GM12878 (cell line): Measurements from ENCODE around the gene SLC1A7. TPM values are rescaled to one million over a fixed set of nuclear protein-coding genes. Genes with fewer than 3 reads are reported as not detected.

Source experiments
- ATAC-seq: fragments of 200-7000 bp; cut with Tn5 transposase; 3 replicates; pipeline ENCODE4 v1.9.1; 2020; ENCODE audit warnings: mild to moderate bottlenecking, moderate library complexity
- BruUV-seq: library from RNA; stranded (reverse); fragments of 400-500 nt; replicated peaks from 2 replicates; lab custom pipeline; 2021; lab: Mats Ljungman, UMichigan
- CTCF ChIA-PET: fragments of 300-600 bp; sonication (Branson Sonifier 250); formaldehyde crosslinking; extraction: SDS; loops from one replicate; lab custom pipeline; 2021; ENCODE audit warnings: inconsistent platforms; lab: Yijun Ruan, JAX
- POLR2A ChIA-PET: fragments of 350-600 bp; formaldehyde crosslinking; extraction: SDS; loops from one replicate; lab custom pipeline; 2021; ENCODE audit warnings: inconsistent platforms; lab: Charles Lee
- RAD21 ChIA-PET: fragments of 300-600 bp; sonication (Branson Sonifier 250); formaldehyde crosslinking; loops from one replicate; lab custom pipeline; 2023; ENCODE audit warnings: antibody characterized with exemption; ENCODE audit not compliant: unreplicated experiment; lab: Charles Lee
- SMC1A ChIA-PET: fragments of 300-600 bp; sonication (Branson Sonifier 250); formaldehyde crosslinking; loops from one replicate; lab custom pipeline; 2023; ENCODE audit not compliant: unreplicated experiment, uncharacterized antibody; lab: Charles Lee
- DNase-seq: peaks from one replicate; pipeline ENCODE4 v3.0.0-alpha.2; 2011; ENCODE audit warnings: low read depth, low spot score
- FAIRE-seq: peaks from 3 replicates; lab custom pipeline; 2011; peaks lifted over from hg19 to GRCh38; lab: Jason Lieb, UNC
- H2AFZ ChIP-seq: 2 replicates; pipeline ENCODE4 v1.6.0; 2011; ENCODE audit warnings: low read depth, low read length, control low read depth; ENCODE audit not compliant: control insufficient read depth
- H3K27ac ChIP-seq: 2 replicates; pipeline ENCODE4 v1.5.1; 2011; ENCODE audit warnings: control low read depth; ENCODE audit not compliant: control insufficient read depth, insufficient read depth
- H3K27me3 ChIP-seq, 2 experiments: replicated peaks in 1 of 2; 2 replicates each; pipeline versions ENCODE4 v1.6.0 to v1.6.1; 2011; ENCODE audit warnings: low read length in 1 of 2; ENCODE audit not compliant: control insufficient read depth in 2 of 2, insufficient read depth in 2 of 2
- H3K36me3 ChIP-seq, 2 experiments: 2 replicates each; pipeline ENCODE4 v1.5.1; 2011; ENCODE audit warnings: low read length in 1 of 2; ENCODE audit not compliant: control insufficient read depth in 2 of 2, insufficient read depth in 2 of 2
- H3K4me1 ChIP-seq: 2 replicates; pipeline ENCODE4 v1.6.1; 2011; ENCODE audit warnings: mild to moderate bottlenecking, low read length, moderate library complexity, mixed read lengths; ENCODE audit not compliant: control insufficient read depth, insufficient read depth
- H3K4me2 ChIP-seq: 2 replicates; pipeline ENCODE4 v1.6.0; 2011; ENCODE audit warnings: control low read depth; ENCODE audit not compliant: control insufficient read depth, insufficient read depth
- H3K4me3 ChIP-seq: fragments of 200-600 bp; sonication (generic); 2 replicates; pipeline ENCODE4 v1.5.1; 2016
- H3K79me2 ChIP-seq: 2 replicates; pipeline ENCODE4 v1.6.0; 2011; ENCODE audit warnings: low read length; ENCODE audit not compliant: control insufficient read depth, insufficient read depth
- H3K9ac ChIP-seq: 2 replicates; pipeline ENCODE4 v1.8.0; 2011; ENCODE audit warnings: low read length, control low read depth, mixed read lengths; ENCODE audit not compliant: control insufficient read depth, insufficient read depth
- H3K9me3 ChIP-seq: replicated peaks from 3 replicates; pipeline ENCODE4 v1.5.1; 2011; ENCODE audit warnings: mild to moderate bottlenecking, low read length; ENCODE audit not compliant: control insufficient read depth, insufficient read depth
- H4K20me1 ChIP-seq: 2 replicates; pipeline ENCODE4 v1.6.0; 2011; ENCODE audit not compliant: control insufficient read depth, insufficient read depth
- EZH2 ChIP-seq: IDR thresholded peaks from 2 replicates; pipeline ENCODE4 v1.6.1; 2012; ENCODE audit warnings: low read depth, mild to moderate bottlenecking, control low read depth, inconsistent platforms, low read length, borderline replicate concordance; ENCODE audit not compliant: control insufficient read depth
- GABPA ChIP-seq: IDR thresholded peaks from 2 replicates; pipeline ENCODE4 v1.6.1; 2014; ENCODE audit warnings: antibody characterized with exemption, low read depth, mild to moderate bottlenecking, inconsistent platforms
- MXI1 ChIP-seq: fragments of 150-350 bp; IDR thresholded peaks from 2 replicates; pipeline ENCODE4 v1.6.1; 2011; ENCODE audit warnings: low read depth, mild to moderate bottlenecking, inconsistent platforms, low read length, improper control_type of control experiment
- RAD21 ChIP-seq: IDR thresholded peaks from 2 replicates; pipeline ENCODE4 v1.6.1; 2011; ENCODE audit warnings: mild to moderate bottlenecking, low read depth, low read length, moderate library complexity; ENCODE audit not compliant: insufficient read depth
- WGBS: methylation state at CpG from one replicate; pipeline ENCODE4 v1.1.6; 2016; ENCODE audit warnings: low lambda C conversion rate; ENCODE audit not compliant: insufficient replicate concordance, insufficient coverage; ENCODE audit errors: missing lambda C conversion rate; 5-methylcytosine and 5-hydroxymethylcytosine counted together
- in situ Hi-C: fragments of 300-500 bp; cut with MboI; formaldehyde crosslinking; loops from 9 replicates; pipeline ENCODE4 v1.14.3; 2018; ENCODE audit warnings: mixed read lengths
- intact Hi-C: fragments of 100-400 bp; cut with micrococcal nuclease; formaldehyde crosslinking; loops from one replicate; pipeline ENCODE4 v1.14.2; 2022; ENCODE audit not compliant: unreplicated experiment
- polyA plus RNA-seq, 11 experiments: library from polyadenylated mRNA; depleted of rRNA in 4 of 11; unstranded in 6 of 11; stranded (reverse) in 5 of 11; fragments of >200 nt; fragmentation: Nextera tagmentation in 4 of 11; fragmentation: Illumina TruSeq in 1 of 11; extraction: Ambion mirVana in 4 of 11; extraction: Trizol in 1 of 11; gene quantifications; 1 replicate in 1 of 11; 2 replicates in 10 of 11; pipeline versions ENCODE4 v1.2.1 to v1.2.3, GENCODE V29; 2011 to 2016; ENCODE audit warnings: inconsistent platforms in 2 of 11, missing spikeins in 2 of 11, low read depth in 1 of 11
- small RNA-seq: library from RNA; depleted of rRNA; stranded (forward); fragments of <200 nt; gene quantifications from one replicate; pipeline ENCODE3, GENCODE V24; 2014
- total RNA-seq, 4 experiments: library from RNA; depleted of rRNA in 3 of 4; stranded (reverse); fragments of >200 nt in 3 of 4; fragmentation: Illumina TruSeq in 1 of 4; extraction: Trizol in 1 of 4; gene quantifications; 2 replicates each; pipeline versions ENCODE4 v1.2.1 to v1.2.3, GENCODE V29; 2013 to 2021

SLC1A7 gene
- total and polyA plus RNA-seq, 10 of the 15 experiments (the other 5 are each of a cell fraction or from before 2014, with no cell fraction given), result not detected

DNA sequence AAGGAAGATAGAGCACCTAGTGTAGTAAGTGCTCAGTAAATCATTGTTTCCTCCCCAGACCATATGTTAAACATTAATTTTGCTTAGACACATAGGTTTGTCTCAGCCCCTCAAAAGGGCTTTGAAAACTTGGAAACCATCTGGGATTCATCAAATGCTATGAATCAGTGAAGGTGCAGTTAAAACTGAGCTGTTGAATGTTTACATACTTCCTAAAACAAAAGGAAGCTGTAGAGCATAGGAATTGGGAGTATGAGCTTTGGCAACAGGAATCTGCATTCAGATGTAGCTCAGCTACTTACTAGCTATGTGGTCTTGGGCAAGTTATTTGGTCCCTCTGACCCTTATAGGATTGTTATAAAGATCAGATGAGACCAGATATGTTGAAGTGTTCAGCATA, 99.2 kb downstream of the SLC1A7 start:
- SMC1A ChIA-PET, result no interaction called here
- no peaks in the 10 kb centered on the region for H3K4me1 ChIP-seq
- no peaks in the 10 kb centered on the region for H3K9me3 ChIP-seq
- H3K4me2 ChIP-seq, result no peak overlapping the region
- TF ChIP-seq EZH2, result no peak
- TF ChIP-seq MXI1, result no peak
- TF ChIP-seq RAD21, result no peak
- TSS peak; percentile 20 for BruUV-seq
- H4K20me1 ChIP-seq, result no peaks in the 10 kb centered on the region
- no peak overlapping the region for H3K9ac ChIP-seq
- H3K27ac ChIP-seq, result no peak overlapping the region
- H3K36me3 ChIP-seq, result peaks cover 3 to 4% of the 10 kb centered on the region in 2 experiments; a peak in 3 of 4 replicates
- no peak for ATAC-seq
- DNase-seq, result no peak
- no peak for FAIRE-seq
- RAD21 ChIA-PET, result no interaction called here
- in situ Hi-C loops (no loop called here), intact Hi-C loops (no loop called here)
- H3K4me3 ChIP-seq, result no peak overlapping the region
- no peak overlapping the region for H2AFZ ChIP-seq
- CTCF ChIA-PET, result interaction anchor here (0.7 to 1.6 kb wide), 4 partner anchors 11 to 182 kb away, joined by 3 to 4 read pairs (median 3); no protein-coding TSS in a partner anchor
- POLR2A ChIA-PET, result interaction anchor here (0.6 kb wide), 1 partner anchor 31 kb away, joined by 5 read pairs; no protein-coding TSS in a partner anchor
- no peaks in the 10 kb centered on the region for H3K79me2 ChIP-seq
- no peaks in the 10 kb centered on the region for H3K27me3 ChIP-seq

DNA sequence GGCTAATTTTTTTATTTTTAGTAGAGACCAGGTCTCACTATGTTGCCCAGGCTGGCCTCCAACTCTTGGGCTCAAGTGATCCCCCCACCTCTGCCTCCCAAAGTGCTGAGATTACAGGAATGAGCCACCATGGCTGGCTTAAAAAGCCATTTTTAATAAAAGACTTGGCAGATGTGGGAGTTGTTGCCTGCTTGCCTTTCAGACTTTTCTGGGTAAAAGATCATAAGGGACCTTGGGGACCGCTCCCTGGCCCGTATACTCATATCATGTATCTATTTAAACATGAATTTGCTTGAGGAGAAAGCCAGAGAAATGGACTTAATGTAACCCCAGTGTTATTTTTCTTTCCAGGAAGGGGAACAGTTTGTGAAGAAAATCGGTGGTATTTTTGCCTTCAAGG, 103.9 kb downstream of the SLC1A7 start:
- CTCF ChIA-PET, result no interaction called here
- Histone ChIP-seq H3K27ac (no peak overlapping the region), H3K9me3 (no peaks in the 10 kb centered on the region), H3K9ac (no peak overlapping the region), H3K4me1 (no peaks in the 10 kb centered on the region), H2AFZ (no peak overlapping the region), H3K4me2 (no peak overlapping the region), H3K4me3 (no peak overlapping the region), H3K36me3 (peaks cover 3 to 4% of the 10 kb centered on the region in 2 experiments; a peak in 3 of 4 replicates), H4K20me1 (no peaks in the 10 kb centered on the region), H3K27me3 (no peaks in the 10 kb centered on the region), H3K79me2 (no peaks in the 10 kb centered on the region)
- DNase-seq, result no peak
- ATAC-seq, result no peak
- intact Hi-C loops (no loop called here), in situ Hi-C loops (no loop called here)
- SMC1A ChIA-PET, result no interaction called here
- no TSS peak for BruUV-seq
- POLR2A ChIA-PET, result no interaction called here
- FAIRE-seq, result no peak
- RAD21 ChIA-PET, result no interaction called here
- 44% methylated on average over 3 of the region's 3 CpGs for WGBS
- no peak for TF ChIP-seq GABPA

Small RNAs within 50 kb of the gene (small RNA-seq; reads per million reads assigned to genes)
- not detected for gene HIGD1AP11

Other genes with a start within 250 kb of the SLC1A7 start
- gene ECHDC2, start 220.9 kb downstream of the SLC1A7 start, total RNA-seq (2014; rRNA removed), result 4.4 and 6.9 TPM in 2 replicates
- 4.3 and 5.6 TPM in 2 replicates for gene ECHDC2, start 220.9 kb downstream of the SLC1A7 start, total RNA-seq (2014; rRNA removed; fragmentation: Illumina TruSeq; extraction: Trizol)
- 5.8 and 6.6 TPM in 2 replicates for gene ECHDC2, start 220.9 kb downstream of the SLC1A7 start, total RNA-seq (2021)
- gene ECHDC2, start 220.9 kb downstream of the SLC1A7 start, polyA plus RNA-seq (2011; rRNA removed), result 16.3 and 17.0 TPM in 2 replicates
- 3.0 and 7.9 TPM in 2 replicates for gene ECHDC2, start 220.9 kb downstream of the SLC1A7 start, polyA plus RNA-seq (2014; fragmentation: Illumina TruSeq; extraction: Trizol)
- 1 to 10 TPM; 1.3 to 1.4 TPM for gene ECHDC2, start 220.9 kb downstream of the SLC1A7 start, polyA plus RNA-seq (2014; fragmentation: Nextera tagmentation; extraction: Ambion mirVana)
- 12.6 and 14.5 TPM in 2 replicates for gene ECHDC2, start 220.9 kb downstream of the SLC1A7 start, polyA plus RNA-seq (2014; rRNA removed)
- gene ECHDC2, start 220.9 kb downstream of the SLC1A7 start, polyA plus RNA-seq (2016; fragmentation: Nextera tagmentation; extraction: Ambion mirVana), result 1 to 10 TPM; 3.4 to 4.4 TPM
- 74.3 and 96.9 TPM in 2 replicates for gene SCP2, start 215.4 kb downstream of the SLC1A7 start, total RNA-seq (2014; rRNA removed)
- gene SCP2, start 215.4 kb downstream of the SLC1A7 start, total RNA-seq (2014; rRNA removed; fragmentation: Illumina TruSeq; extraction: Trizol), result 125 and 126 TPM in 2 replicates
- 77.6 and 79.7 TPM in 2 replicates for gene SCP2, start 215.4 kb downstream of the SLC1A7 start, total RNA-seq (2021)
- 116 and 183 TPM in 2 replicates for gene SCP2, start 215.4 kb downstream of the SLC1A7 start, polyA plus RNA-seq (2011; rRNA removed)
- gene SCP2, start 215.4 kb downstream of the SLC1A7 start, polyA plus RNA-seq (2014; fragmentation: Illumina TruSeq; extraction: Trizol), result 128 and 165 TPM in 2 replicates
- 100 to 1,000 TPM; 216 to 327 TPM for gene SCP2, start 215.4 kb downstream of the SLC1A7 start, polyA plus RNA-seq (2014; fragmentation: Nextera tagmentation; extraction: Ambion mirVana)
- gene SCP2, start 215.4 kb downstream of the SLC1A7 start, polyA plus RNA-seq (2014; rRNA removed), result 73.2 and 75.6 TPM in 2 replicates
- gene SCP2, start 215.4 kb downstream of the SLC1A7 start, polyA plus RNA-seq (2016; fragmentation: Nextera tagmentation; extraction: Ambion mirVana), result 100 to 1,000 TPM; 156 to 161 TPM
- gene PODN, start 80.4 kb downstream of the SLC1A7 start, total RNA-seq (2014; rRNA removed), result not detected in 2 replicates
- not detected in 2 replicates for gene PODN, start 80.4 kb downstream of the SLC1A7 start, total RNA-seq (2014; rRNA removed; fragmentation: Illumina TruSeq; extraction: Trizol)
- 0.10 and 0.11 TPM in 2 replicates for gene PODN, start 80.4 kb downstream of the SLC1A7 start, total RNA-seq (2021)
- gene PODN, start 80.4 kb downstream of the SLC1A7 start, polyA plus RNA-seq (2011; rRNA removed), result not detected in 2 replicates
- gene PODN, start 80.4 kb downstream of the SLC1A7 start, polyA plus RNA-seq (2014; fragmentation: Illumina TruSeq; extraction: Trizol), result not detected in 2 replicates
- gene PODN, start 80.4 kb downstream of the SLC1A7 start, polyA plus RNA-seq (2014; fragmentation: Nextera tagmentation; extraction: Ambion mirVana), result not detected
- not detected in 2 replicates for gene PODN, start 80.4 kb downstream of the SLC1A7 start, polyA plus RNA-seq (2014; rRNA removed)
- not detected for gene PODN, start 80.4 kb downstream of the SLC1A7 start, polyA plus RNA-seq (2016; fragmentation: Nextera tagmentation; extraction: Ambion mirVana)
- gene CPT2, start 54.2 kb upstream of the SLC1A7 start, total RNA-seq (2014; rRNA removed), result 34.6 and 35.1 TPM in 2 replicates
- 21.4 and 23.5 TPM in 2 replicates for gene CPT2, start 54.2 kb upstream of the SLC1A7 start, total RNA-seq (2014; rRNA removed; fragmentation: Illumina TruSeq; extraction: Trizol)
- 26.9 and 29.4 TPM in 2 replicates for gene CPT2, start 54.2 kb upstream of the SLC1A7 start, total RNA-seq (2021)
- gene CPT2, start 54.2 kb upstream of the SLC1A7 start, polyA plus RNA-seq (2011; rRNA removed), result 16.2 and 20.3 TPM in 2 replicates
- gene CPT2, start 54.2 kb upstream of the SLC1A7 start, polyA plus RNA-seq (2014; fragmentation: Illumina TruSeq; extraction: Trizol), result 29.6 and 30.8 TPM in 2 replicates
- gene CPT2, start 54.2 kb upstream of the SLC1A7 start, polyA plus RNA-seq (2014; fragmentation: Nextera tagmentation; extraction: Ambion mirVana), result 10 to 100 TPM; 10.1 to 10.9 TPM
- 22.4 and 23.1 TPM in 2 replicates for gene CPT2, start 54.2 kb upstream of the SLC1A7 start, polyA plus RNA-seq (2014; rRNA removed)
- gene CPT2, start 54.2 kb upstream of the SLC1A7 start, polyA plus RNA-seq (2016; fragmentation: Nextera tagmentation; extraction: Ambion mirVana), result 10 to 100 TPM; 33.1 to 36.2 TPM
- 37.8 and 45.1 TPM in 2 replicates for gene CZIB, start 78.0 kb upstream of the SLC1A7 start, total RNA-seq (2014; rRNA removed)
- gene CZIB, start 78.0 kb upstream of the SLC1A7 start, total RNA-seq (2014; rRNA removed; fragmentation: Illumina TruSeq; extraction: Trizol), result 35.2 and 36.1 TPM in 2 replicates
- gene CZIB, start 78.0 kb upstream of the SLC1A7 start, total RNA-seq (2021), result 32.8 and 38.1 TPM in 2 replicates
- gene CZIB, start 78.0 kb upstream of the SLC1A7 start, polyA plus RNA-seq (2011; rRNA removed), result 62.9 and 66.8 TPM in 2 replicates
- 43.3 and 43.6 TPM in 2 replicates for gene CZIB, start 78.0 kb upstream of the SLC1A7 start, polyA plus RNA-seq (2014; fragmentation: Illumina TruSeq; extraction: Trizol)
- 10 to 100 TPM; 55.1 to 68.3 TPM for gene CZIB, start 78.0 kb upstream of the SLC1A7 start, polyA plus RNA-seq (2014; fragmentation: Nextera tagmentation; extraction: Ambion mirVana)
- gene CZIB, start 78.0 kb upstream of the SLC1A7 start, polyA plus RNA-seq (2014; rRNA removed), result 41.8 and 45.7 TPM in 2 replicates
- gene CZIB, start 78.0 kb upstream of the SLC1A7 start, polyA plus RNA-seq (2016; fragmentation: Nextera tagmentation; extraction: Ambion mirVana), result 10 to 100 TPM; 65.4 to 66.7 TPM
- 62.6 and 67.5 TPM in 2 replicates for gene MAGOH, start 95.9 kb upstream of the SLC1A7 start, total RNA-seq (2014; rRNA removed)
- 87.9 and 90.7 TPM in 2 replicates for gene MAGOH, start 95.9 kb upstream of the SLC1A7 start, total RNA-seq (2014; rRNA removed; fragmentation: Illumina TruSeq; extraction: Trizol)
- 66.8 and 70.7 TPM in 2 replicates for gene MAGOH, start 95.9 kb upstream of the SLC1A7 start, total RNA-seq (2021)
- 79.4 and 112 TPM in 2 replicates for gene MAGOH, start 95.9 kb upstream of the SLC1A7 start, polyA plus RNA-seq (2011; rRNA removed)
- 134 and 172 TPM in 2 replicates for gene MAGOH, start 95.9 kb upstream of the SLC1A7 start, polyA plus RNA-seq (2014; fragmentation: Illumina TruSeq; extraction: Trizol)
- gene MAGOH, start 95.9 kb upstream of the SLC1A7 start, polyA plus RNA-seq (2014; fragmentation: Nextera tagmentation; extraction: Ambion mirVana), result 100 to 1,000 TPM in 1 of 2 experiments, 10 to 100 TPM in 1; 85.4 to 261 TPM
- gene MAGOH, start 95.9 kb upstream of the SLC1A7 start, polyA plus RNA-seq (2014; rRNA removed), result 129 and 140 TPM in 2 replicates
- gene MAGOH, start 95.9 kb upstream of the SLC1A7 start, polyA plus RNA-seq (2016; fragmentation: Nextera tagmentation; extraction: Ambion mirVana), result 10 to 100 TPM; 62.6 to 91.8 TPM
- 21.3 and 23.8 TPM in 2 replicates for gene LRP8, start 185.4 kb upstream of the SLC1A7 start, total RNA-seq (2014; rRNA removed)
- gene LRP8, start 185.4 kb upstream of the SLC1A7 start, total RNA-seq (2014; rRNA removed; fragmentation: Illumina TruSeq; extraction: Trizol), result 19.2 and 20.8 TPM in 2 replicates
- 25.5 and 26.1 TPM in 2 replicates for gene LRP8, start 185.4 kb upstream of the SLC1A7 start, total RNA-seq (2021)
- 25.5 and 40.5 TPM in 2 replicates for gene LRP8, start 185.4 kb upstream of the SLC1A7 start, polyA plus RNA-seq (2011; rRNA removed)
- gene LRP8, start 185.4 kb upstream of the SLC1A7 start, polyA plus RNA-seq (2014; fragmentation: Illumina TruSeq; extraction: Trizol), result 21.9 and 26.6 TPM in 2 replicates
- gene LRP8, start 185.4 kb upstream of the SLC1A7 start, polyA plus RNA-seq (2014; fragmentation: Nextera tagmentation; extraction: Ambion mirVana), result 1 to 10 TPM; 3.6 to 4.5 TPM
- gene LRP8, start 185.4 kb upstream of the SLC1A7 start, polyA plus RNA-seq (2014; rRNA removed), result 27.3 and 33.7 TPM in 2 replicates
- 1 to 10 TPM; 2.8 to 3.1 TPM for gene LRP8, start 185.4 kb upstream of the SLC1A7 start, polyA plus RNA-seq (2016; fragmentation: Nextera tagmentation; extraction: Ambion mirVana)